Smooth muscle cell (in vitro differentiated cells): Measurements from ENCODE around the gene PRRX1. TPM values are rescaled to one million over a fixed set of nuclear protein-coding genes. Genes with fewer than 3 reads are reported as not detected.
A peak's percentile ranks its signal among the peaks of the same experiment; 100 is the strongest.

Source experiments
- DNase-seq: peaks from one replicate; lab custom pipeline; 2025; ENCODE audit not compliant: unreplicated experiment; lab: John Stamatoyannopoulos, UW
- H2AFZ ChIP-seq: fragments of 200-600 bp; sonication (generic); 2 replicates; pipeline ENCODE4 v1.6.0; 2016; ENCODE audit warnings: antibody characterized with exemption, low read depth, mild to moderate bottlenecking
- H3F3A ChIP-seq: fragments of 200-600 bp; sonication (generic); 2 replicates; pipeline ENCODE4 v1.6.0; 2017; ENCODE audit warnings: antibody characterized with exemption, low read depth
- H3K27ac ChIP-seq: fragments of 200-600 bp; sonication (generic); 2 replicates; pipeline ENCODE4 v1.5.1; 2016; ENCODE audit warnings: low read depth, mild to moderate bottlenecking
- H3K27me3 ChIP-seq: fragments of 200-600 bp; sonication (generic); 2 replicates; pipeline ENCODE4 v1.6.1; 2016; ENCODE audit warnings: low read depth, mild to moderate bottlenecking
- H3K36me3 ChIP-seq: fragments of 200-600 bp; sonication (generic); 2 replicates; pipeline ENCODE4 v1.5.1; 2016; ENCODE audit warnings: low read depth
- H3K4me1 ChIP-seq: fragments of 200-600 bp; sonication (generic); 2 replicates; pipeline ENCODE4 v1.5.1; 2016; ENCODE audit warnings: low read depth
- H3K4me2 ChIP-seq: fragments of 200-600 bp; sonication (generic); 2 replicates; pipeline ENCODE4 v1.6.0; 2016; ENCODE audit warnings: mild to moderate bottlenecking
- H3K4me3 ChIP-seq: fragments of 200-600 bp; sonication (generic); 2 replicates; pipeline ENCODE4 v1.5.1; 2016; ENCODE audit warnings: mild to moderate bottlenecking
- H3K79me2 ChIP-seq: fragments of 200-600 bp; sonication (generic); 2 replicates; pipeline ENCODE4 v1.6.0; 2016; ENCODE audit warnings: low read depth, mild to moderate bottlenecking
- H3K9ac ChIP-seq: fragments of 200-600 bp; sonication (generic); 2 replicates; pipeline ENCODE4 v1.6.0; 2016; ENCODE audit warnings: low read depth
- H3K9me3 ChIP-seq: fragments of 200-600 bp; sonication (generic); replicated peaks from 2 replicates; pipeline ENCODE4 v1.5.1; 2016; ENCODE audit warnings: low read depth
- H4K20me1 ChIP-seq: fragments of 200-600 bp; sonication (generic); 2 replicates; pipeline ENCODE4 v1.6.0; 2016; ENCODE audit warnings: low read depth
- CTCF ChIP-seq: fragments of 200-600 bp; sonication (generic); IDR thresholded peaks from 2 replicates; pipeline ENCODE4 v1.5.1; 2017; ENCODE audit warnings: borderline replicate concordance, mild to moderate bottlenecking, antibody characterized with exemption; ENCODE audit not compliant: insufficient read depth, poor library complexity, severe bottlenecking
- WGBS: methylation state at CpG from one replicate; pipeline ENCODE4 v1.1.7; 2016; ENCODE audit warnings: low lambda C conversion rate; 5-methylcytosine and 5-hydroxymethylcytosine counted together
- polyA plus RNA-seq: library from polyadenylated mRNA; unstranded; fragments of >200 nt; fragmentation: Nextera tagmentation; extraction: Ambion mirVana; gene quantifications from 2 replicates; pipeline ENCODE4 v1.2.1, GENCODE V29; 2016
- total RNA-seq: library from RNA; depleted of rRNA; stranded (reverse); fragments of >200 nt; gene quantifications from 2 replicates; pipeline ENCODE4 v1.2.3, GENCODE V29; 2014

PRRX1 gene
- total and polyA plus RNA-seq, 2 experiments from 2014 or later = 31.9 to 59.6 TPM

- Histone ChIP-seq H3K27me3 (no peaks in the 10 kb centered on the region), H2AFZ (no peak overlapping the region), H3K9me3 (no peaks in the 10 kb centered on the region), H3F3A (peaks cover 28% of the 10 kb centered on the region), H3K4me2 (peak overlapping the region; percentile 37), H3K36me3 (no peaks in the 10 kb centered on the region), H3K9ac (no peak overlapping the region), H4K20me1 (no peaks in the 10 kb centered on the region), H3K27ac (peak overlapping the region; percentile 57), H3K79me2 (no peaks in the 10 kb centered on the region), H3K4me3 (no peak overlapping the region), H3K4me1 (peaks cover 9% of the 10 kb centered on the region)
- 37% methylated on average over 4 of the region's 4 CpGs for WGBS
- no peak for DNase-seq
- TF ChIP-seq CTCF = no peak
Measured at GRCh38 chr1:170731566-170732251, 67.8 kb downstream of the PRRX1 start.

GRCh38 chr1:170732252-170732588 is 68.3 kb downstream of the PRRX1 start:
- WGBS = 8% methylated on average over 2 of the region's 2 CpGs
- no peaks in the 10 kb centered on the region for H3K79me2 ChIP-seq
- no peak overlapping the region for H3K9ac ChIP-seq
- H3K4me1 ChIP-seq = peaks cover 9% of the 10 kb centered on the region
- no peaks in the 10 kb centered on the region for H4K20me1 ChIP-seq
- H3K9me3 ChIP-seq = no peaks in the 10 kb centered on the region
- H3K27me3 ChIP-seq = no peaks in the 10 kb centered on the region
- TF ChIP-seq CTCF = no peak
- H3K4me2 ChIP-seq = peak overlapping the region; percentile 37
- no peak for DNase-seq
- peaks cover 28% of the 10 kb centered on the region for H3F3A ChIP-seq
- H2AFZ ChIP-seq = no peak overlapping the region
- no peak overlapping the region for H3K4me3 ChIP-seq
- H3K27ac ChIP-seq = peak overlapping the region; percentile 57
- no peaks in the 10 kb centered on the region for H3K36me3 ChIP-seq

GRCh38 chr1:170734412-170735175 is 70.7 kb downstream of the PRRX1 start:
- Histone ChIP-seq H2AFZ (no peak overlapping the region), H3K4me3 (no peak overlapping the region), H3F3A (peaks cover 17% of the 10 kb centered on the region), H3K36me3 (no peaks in the 10 kb centered on the region), H4K20me1 (no peaks in the 10 kb centered on the region), H3K9me3 (no peaks in the 10 kb centered on the region), H3K4me2 (peak overlapping the region; percentile 70), H3K27ac (peak overlapping the region; percentile 54), H3K9ac (no peak overlapping the region), H3K27me3 (no peaks in the 10 kb centered on the region), H3K79me2 (no peaks in the 10 kb centered on the region), H3K4me1 (peaks cover 5% of the 10 kb centered on the region)
- WGBS = 18% methylated on average over 2 of the region's 2 CpGs
- no peak for DNase-seq
- TF ChIP-seq CTCF = no peak
